DMS114 treated with DMSO at 0.1 percent for 48 hours (cell line): ENCODE measurements around the gene DDR1.

Source experiments
- DNase-seq: peaks from one replicate; lab custom pipeline; 2025; ENCODE audit not compliant: unreplicated experiment; lab: John Stamatoyannopoulos, UW

The DDR1 gene

DNA sequence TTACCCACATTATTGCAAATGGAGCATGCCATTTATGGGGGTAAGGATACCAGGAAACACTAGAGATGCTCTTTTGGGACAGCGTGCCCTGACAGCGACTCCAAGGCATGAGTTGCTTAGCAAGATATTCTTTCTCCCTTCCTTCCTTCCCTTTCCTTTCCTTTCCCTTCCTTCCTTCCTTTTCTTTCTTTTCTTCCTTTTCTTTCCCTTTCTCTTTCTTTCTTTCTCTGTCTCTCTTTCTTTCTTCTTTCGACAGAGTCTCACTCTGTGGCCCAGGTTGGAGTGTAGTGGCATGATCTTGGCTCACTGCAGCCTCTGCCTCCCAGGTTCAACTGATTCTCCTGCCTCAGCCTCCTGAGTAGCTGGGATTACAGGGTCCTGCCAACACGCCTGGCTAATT lies 59.7 kb downstream of the DDR1 start:
- no peak for DNase-seq

DNA sequence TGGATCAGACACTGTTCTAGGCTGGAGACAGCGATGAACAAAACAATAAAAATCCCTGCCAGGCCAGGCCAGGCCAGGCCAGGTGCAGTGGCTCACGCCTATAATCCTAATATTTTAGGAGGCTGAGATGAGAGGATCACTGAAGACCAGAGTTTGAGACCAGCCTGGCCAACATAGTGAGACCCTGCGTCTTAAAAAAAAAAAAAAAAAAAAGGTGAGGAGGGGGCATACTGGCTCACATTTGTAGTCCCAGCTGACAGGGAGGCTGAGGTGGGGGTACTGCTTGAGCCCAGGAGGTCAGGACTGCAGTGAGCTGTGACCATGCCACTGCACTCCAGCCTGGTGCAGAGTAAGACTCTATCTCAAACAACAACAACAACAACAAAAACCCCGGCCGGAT lies 61.0 kb downstream of the DDR1 start:
- DNase-seq: no peak

DNA sequence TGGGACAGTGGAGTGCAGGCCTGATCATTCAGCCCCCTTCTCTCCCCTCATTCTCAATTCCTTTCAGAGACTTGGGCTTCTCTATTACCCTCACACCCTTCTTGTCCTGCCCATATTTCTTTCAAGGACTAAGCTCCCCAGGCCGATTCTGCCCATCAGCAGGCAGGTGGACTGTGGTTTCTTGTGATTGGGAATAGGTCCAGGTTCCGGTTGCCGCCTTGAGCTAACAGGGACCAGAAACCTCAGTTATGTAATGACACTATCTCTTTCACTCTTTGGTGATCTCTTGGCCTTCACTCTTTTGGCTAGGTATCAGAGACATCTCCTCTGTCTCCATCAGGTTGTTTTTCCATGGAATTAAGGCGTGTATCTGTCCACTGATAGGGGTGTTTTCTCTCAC lies 62.9 kb downstream of the DDR1 start:
- no peak for DNase-seq

DNA sequence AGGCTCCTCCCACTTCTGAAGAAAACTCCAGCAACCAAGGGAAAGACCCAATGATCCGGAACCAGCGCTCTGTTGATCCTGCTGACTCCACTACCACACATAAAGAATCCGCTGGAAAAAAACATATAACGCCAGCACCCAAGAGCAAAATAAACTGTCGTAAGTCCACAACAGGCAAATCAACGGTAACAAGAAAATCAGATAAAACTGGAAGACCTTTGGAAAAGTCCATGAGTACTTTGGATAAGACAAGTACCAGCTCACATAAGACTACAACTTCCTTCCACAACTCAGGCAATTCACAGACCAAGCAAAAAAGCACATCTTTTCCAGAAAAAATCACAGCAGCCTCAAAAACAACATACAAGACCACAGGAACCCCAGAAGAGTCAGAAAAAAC lies 64.5 kb downstream of the DDR1 start:
- no peak for DNase-seq
